ENCODE measurements around the gene PIK3C2G. TPM values are rescaled to one million over a fixed set of nuclear protein-coding genes. Genes with fewer than 3 reads are reported as not detected.

PIK3C2G gene
- total RNA-seq, 1 experiment from 2014 or later: not detected

GRCh38 chr12:18591473-18591872, 330.2 kb downstream of the PIK3C2G start:
- TF ChIP-seq, protein P1, sequence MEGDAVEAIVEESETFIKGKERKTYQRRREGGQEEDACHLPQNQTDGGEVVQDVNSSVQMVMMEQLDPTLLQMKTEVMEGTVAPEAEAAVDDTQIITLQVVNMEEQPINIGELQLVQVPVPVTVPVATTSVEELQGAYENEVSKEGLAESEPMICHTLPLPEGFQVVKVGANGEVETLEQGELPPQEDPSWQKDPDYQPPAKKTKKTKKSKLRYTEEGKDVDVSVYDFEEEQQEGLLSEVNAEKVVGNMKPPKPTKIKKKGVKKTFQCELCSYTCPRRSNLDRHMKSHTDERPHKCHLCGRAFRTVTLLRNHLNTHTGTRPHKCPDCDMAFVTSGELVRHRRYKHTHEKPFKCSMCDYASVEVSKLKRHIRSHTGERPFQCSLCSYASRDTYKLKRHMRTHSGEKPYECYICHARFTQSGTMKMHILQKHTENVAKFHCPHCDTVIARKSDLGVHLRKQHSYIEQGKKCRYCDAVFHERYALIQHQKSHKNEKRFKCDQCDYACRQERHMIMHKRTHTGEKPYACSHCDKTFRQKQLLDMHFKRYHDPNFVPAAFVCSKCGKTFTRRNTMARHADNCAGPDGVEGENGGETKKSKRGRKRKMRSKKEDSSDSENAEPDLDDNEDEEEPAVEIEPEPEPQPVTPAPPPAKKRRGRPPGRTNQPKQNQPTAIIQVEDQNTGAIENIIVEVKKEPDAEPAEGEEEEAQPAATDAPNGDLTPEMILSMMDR (conservative IDR thresholded peaks at IDR 0.05): no peak
- H3K79me1 ChIP-seq (ENCODE audit: insufficient read depth, low read depth, low read length, poor library complexity, severe bottlenecking): no peaks in the 10 kb centered on the region
- peaks cover 17% of the 10 kb centered on the region in 2 experiments; a peak in 4 of 5 replicates for H3K9me3 Mint-ChIP-seq

More at GRCh38 chr12:18591473-18591872, 330.2 kb downstream of the PIK3C2G start:
- Histone ChIP-seq H3K23me2 (ENCODE audit: insufficient read length, low read depth, low read length, poor library complexity, severe bottlenecking) (no peaks in the 10 kb centered on the region), H3T11ph (ENCODE audit: low read length) (no peak overlapping the region), H2AK5ac (ENCODE audit: insufficient read length, low read length) (no peak overlapping the region), H3K56ac (ENCODE audit: insufficient read length, low read depth, low read length) (no peak overlapping the region), H3K79me2 (ENCODE audit: insufficient read depth, low read length) (no peaks in the 10 kb centered on the region), H2BK15ac (ENCODE audit: low read depth, low read length) (no peak overlapping the region), H3K18ac (ENCODE audit: insufficient read length, low read depth, low read length) (no peak overlapping the region), H4K8ac (replicated peaks; ENCODE audit: insufficient read length, low read depth, low read length) (no peak overlapping the region), H4K20me1 (ENCODE audit: control insufficient read depth, insufficient read depth, insufficient read length) (no peaks in the 10 kb centered on the region), H4K91ac (ENCODE audit: insufficient read length, low read depth, low read length) (no peak overlapping the region), H2BK20ac (ENCODE audit: low read depth, low read length, poor library complexity, severe bottlenecking) (no peak overlapping the region), H3K9me3 (ENCODE audit: control insufficient read depth, low read depth, low read length) (no peaks in the 10 kb centered on the region), H2BK12ac (ENCODE audit: insufficient read length, low read depth, low read length) (no peak overlapping the region), H3K4me2 (ENCODE audit: insufficient read depth, insufficient read length, low read length) (no peak overlapping the region), H2AFZ (ENCODE audit: low read length) (no peak overlapping the region), H2BK5ac (ENCODE audit: insufficient read length, low read length) (no peak overlapping the region), H3K4ac (ENCODE audit: low read depth, low read length) (no peak overlapping the region), H3K9ac (ENCODE audit: extremely low read depth, insufficient read length, low read length) (no peak overlapping the region), H4K5ac (ENCODE audit: insufficient read length, low read depth, low read length) (no peak overlapping the region), H3K4me1 (ENCODE audit: insufficient read depth, low read length) (no peaks in the 10 kb centered on the region; the same call in 1 of the 2 replicates), H2BK120ac (ENCODE audit: low read depth, low read length, poor library complexity, severe bottlenecking) (no peak overlapping the region), H3K23ac (ENCODE audit: insufficient read length, low read depth, low read length) (no peak overlapping the region), H3K27ac (ENCODE audit: insufficient read length, low read depth, low read length) (no peak overlapping the region), H3K14ac (ENCODE audit: insufficient read depth, low read length) (no peak overlapping the region), H3K27me3 (ENCODE audit: insufficient read depth, low read length) (no peaks in the 10 kb centered on the region)
- no peak overlapping the region for H3K27ac Mint-ChIP-seq
- no peaks in the 10 kb centered on the region for H3K27me3 Mint-ChIP-seq (ENCODE audit: low read depth)
- peaks cover 7 to 10% of the 10 kb centered on the region in 2 experiments for H3K4me1 Mint-ChIP-seq
- DNase-seq: no peak
- peaks cover 0 to 17% (median 3%) of the 10 kb centered on the region in 3 experiments; a peak in 3 of 7 replicates for H3K36me3 Mint-ChIP-seq (ENCODE audit: insufficient read depth in 1 of 3, low read depth in 3 of 3)
- no peak overlapping the region for H3K4me3 Mint-ChIP-seq
